H1 (cell line): ENCODE data around the gene PNMA3. TPM values are rescaled to one million over a fixed set of nuclear protein-coding genes. Genes with fewer than 3 reads are reported as not detected.

Experiments
- CTCF ChIA-PET: fragments of 300-600 bp; sonication (Branson Sonifier 250); formaldehyde crosslinking; loops from one replicate; lab custom pipeline; 2021; ENCODE audit not compliant: partially characterized antibody; lab: Charles Lee
- POLR2A ChIA-PET: fragments of 300-600 bp; sonication (Branson Sonifier 250); formaldehyde crosslinking; loops from one replicate; lab custom pipeline; 2021; ENCODE audit warnings: inconsistent platforms; ENCODE audit not compliant: partially characterized antibody; lab: Charles Lee
- DNase-seq, 2 experiments: peaks; one replicate each; pipeline versions ENCODE4 v3.0.0 to v3.0.0-alpha.2; 2010 to 2022; ENCODE audit warnings: low spot score in 2 of 2, low read depth in 1 of 2, mixed read lengths in 1 of 2
- FAIRE-seq: peaks from 2 replicates; lab custom pipeline; 2011; peaks lifted over from hg19 to GRCh38; lab: Jason Lieb, UNC
- H2AFZ ChIP-seq: 2 replicates; pipeline ENCODE4 v1.8.1; 2012; ENCODE audit warnings: low read length, inconsistent platforms
- H2AK5ac ChIP-seq: 2 replicates; pipeline ENCODE4 v1.6.1; 2013; ENCODE audit warnings: low read depth, low read length
- H2BK120ac ChIP-seq: replicated peaks from 2 replicates; pipeline ENCODE3; 2013; ENCODE audit warnings: low read depth, low read length, inconsistent platforms
- H2BK12ac ChIP-seq: 2 replicates; pipeline ENCODE4 v1.6.1; 2013; ENCODE audit warnings: low read depth, low read length
- H2BK15ac ChIP-seq: 2 replicates; pipeline ENCODE4 v1.6.1; 2013; ENCODE audit warnings: low read length
- H2BK20ac ChIP-seq: 2 replicates; pipeline ENCODE4 v1.6.1; 2013; ENCODE audit warnings: low read length
- H2BK5ac ChIP-seq: 2 replicates; pipeline ENCODE4 v1.6.1; 2013; ENCODE audit warnings: low read depth, low read length
- H3K14ac ChIP-seq: 2 replicates; pipeline ENCODE4 v1.6.1; 2013; ENCODE audit warnings: inconsistent platforms; ENCODE audit not compliant: insufficient read length
- H3K18ac ChIP-seq: 2 replicates; pipeline ENCODE4 v1.6.1; 2013; ENCODE audit warnings: low read length; ENCODE audit errors: extremely low read depth
- H3K23ac ChIP-seq: 2 replicates; pipeline ENCODE4 v1.6.1; 2013; ENCODE audit warnings: inconsistent platforms; ENCODE audit not compliant: insufficient read length
- H3K23me2 ChIP-seq: 2 replicates; pipeline ENCODE4 v1.6.1; 2013; ENCODE audit warnings: low read depth, low read length
- H3K27ac ChIP-seq: 2 replicates; pipeline ENCODE4 v1.6.1; 2011; ENCODE audit warnings: low read depth, low read length, inconsistent platforms
- H3K27me3 ChIP-seq, 4 experiments: replicated peaks in 1 of 4; 1 replicate in 1 of 4; 2 replicates in 3 of 4; pipeline versions ENCODE4 v1.6.1 to v1.8.1; 2011 to 2013; ENCODE audit warnings: low read length in 3 of 4, mild to moderate bottlenecking in 3 of 4, inconsistent platforms in 2 of 4, mixed read lengths in 2 of 4, moderate library complexity in 1 of 4; ENCODE audit not compliant: control insufficient read depth in 3 of 4, insufficient read depth in 3 of 4; ENCODE audit errors: extremely low read depth in 1 of 4
- H3K36me3 ChIP-seq, 4 experiments: 2 replicates each; pipeline versions ENCODE4 v1.6.1 to v1.8.1; 2011 to 2013; ENCODE audit warnings: mild to moderate bottlenecking in 4 of 4, low read length in 3 of 4, moderate library complexity in 2 of 4, control low read depth in 1 of 4, inconsistent platforms in 1 of 4; ENCODE audit not compliant: insufficient read depth in 4 of 4, control insufficient read depth in 2 of 4
- H3K4ac ChIP-seq: replicated peaks from 2 replicates; pipeline ENCODE3; 2013; ENCODE audit warnings: low read length, low read depth, mixed read lengths, inconsistent platforms; ENCODE audit not compliant: insufficient read length
- H3K4me1 ChIP-seq, 4 experiments: replicated peaks in 1 of 4; 1 replicate in 1 of 4; 2 replicates in 3 of 4; pipeline versions ENCODE4 v1.6.1 to v1.8.1; 2011 to 2013; ENCODE audit warnings: low read length in 3 of 4, inconsistent platforms in 2 of 4, mixed read lengths in 1 of 4; ENCODE audit not compliant: insufficient read depth in 4 of 4, control insufficient read depth in 3 of 4
- H3K4me2 ChIP-seq, 2 experiments: 2 replicates each; pipeline versions ENCODE4 v1.6.1 to v1.8.1; 2011 to 2013; ENCODE audit warnings: low read depth in 2 of 2, low read length in 2 of 2, control low read depth in 1 of 2, inconsistent platforms in 1 of 2, mild to moderate bottlenecking in 1 of 2; ENCODE audit not compliant: insufficient read depth in 1 of 2
- H3K4me3 ChIP-seq, 4 experiments: fragments of 200-600, 300-600 bp in 1 of 4; sonication (generic), shearing (Covaris generic), sonication (Bioruptor Twin) in 1 of 4; 2 replicates each; pipeline versions ENCODE4 v1.5.1 to v1.8.1; 2011 to 2016; ENCODE audit warnings: low read length in 4 of 4, low read depth in 3 of 4, control low read depth in 2 of 4, inconsistent platforms in 2 of 4, mild to moderate bottlenecking in 2 of 4, mixed read lengths in 1 of 4, moderate library complexity in 1 of 4; ENCODE audit not compliant: insufficient read depth in 2 of 4; ENCODE audit errors: extremely low read depth in 1 of 4
- H3K56ac ChIP-seq: replicated peaks from 2 replicates; pipeline ENCODE3; 2013; ENCODE audit warnings: low read depth, mild to moderate bottlenecking, mixed read lengths, low read length, inconsistent platforms; ENCODE audit not compliant: insufficient read length
- H3K79me1 ChIP-seq: 2 replicates; pipeline ENCODE4 v1.6.1; 2013; ENCODE audit warnings: low read depth, low read length, control low read depth
- H3K79me2 ChIP-seq, 2 experiments: 2 replicates each; pipeline versions ENCODE4 v1.6.1 to v1.8.1; 2012 to 2013; ENCODE audit warnings: low read length in 2 of 2, mild to moderate bottlenecking in 2 of 2, inconsistent platforms in 1 of 2; ENCODE audit not compliant: insufficient read depth in 2 of 2, control insufficient read depth in 1 of 2
- H3K9ac ChIP-seq, 4 experiments: replicated peaks in 1 of 4; 1 replicate in 1 of 4; 2 replicates in 3 of 4; pipeline versions ENCODE4 v1.6.1 to v1.8.1; 2011 to 2013; ENCODE audit warnings: low read depth in 3 of 4, low read length in 3 of 4, control low read depth in 2 of 4, mild to moderate bottlenecking in 2 of 4, moderate library complexity in 2 of 4, inconsistent platforms in 1 of 4; ENCODE audit errors: extremely low read depth in 1 of 4
- H3K9me3 ChIP-seq, 2 experiments: 2 replicates each; pipeline versions ENCODE4 v1.6.1 to v1.8.1; 2012 to 2013; ENCODE audit warnings: mild to moderate bottlenecking in 2 of 2, moderate library complexity in 2 of 2, control low read depth in 1 of 2, inconsistent platforms in 1 of 2, low read depth in 1 of 2, low read length in 1 of 2, mixed read lengths in 1 of 2; ENCODE audit not compliant: insufficient read depth in 2 of 2
- H4K20me1 ChIP-seq, 2 experiments: replicated peaks in 1 of 2; 2 replicates each; pipeline versions ENCODE3 to v1.8.1; 2011 to 2013; ENCODE audit warnings: inconsistent platforms in 2 of 2, low read length in 2 of 2, mild to moderate bottlenecking in 1 of 2; ENCODE audit not compliant: insufficient read depth in 2 of 2, control insufficient read depth in 1 of 2
- H4K5ac ChIP-seq: 2 replicates; pipeline ENCODE4 v1.6.1; 2013; ENCODE audit warnings: low read length, low read depth, mixed read lengths, inconsistent platforms; ENCODE audit not compliant: insufficient read length
- H4K8ac ChIP-seq: 2 replicates; pipeline ENCODE4 v1.8.0; 2013; ENCODE audit warnings: mild to moderate bottlenecking, moderate library complexity, low read length, inconsistent platforms; ENCODE audit not compliant: insufficient read depth; ENCODE audit errors: extremely low read depth
- H4K91ac ChIP-seq: replicated peaks from 2 replicates; pipeline ENCODE3; 2013; ENCODE audit warnings: low read length, mixed read lengths, inconsistent platforms; ENCODE audit not compliant: insufficient read length
- BCL11A ChIP-seq, 2 experiments: IDR thresholded peaks; one replicate each; pipeline ENCODE4 v1.6.1; 2011; ENCODE audit warnings: low read depth in 2 of 2, low read length in 2 of 2, mild to moderate bottlenecking in 2 of 2
- BRCA1 ChIP-seq: IDR thresholded peaks from 2 replicates; pipeline ENCODE4 v1.6.1; 2012; ENCODE audit warnings: low read depth, low read length, improper control_type of control experiment
- POLR2AphosphoS5 ChIP-seq: IDR thresholded peaks from 2 replicates; pipeline ENCODE4 v1.6.1; 2011; ENCODE audit warnings: low read depth, low read length
- RNF2 ChIP-seq: fragments of 200-900, 300-1000 bp; sonication (generic); IDR thresholded peaks from 2 replicates; pipeline ENCODE4 v1.7.1; 2016; ENCODE audit warnings: borderline replicate concordance, low read depth, mild to moderate bottlenecking, antibody characterized with exemption, low read length; ENCODE audit not compliant: poor library complexity, severe bottlenecking; ENCODE audit errors: missing control alignments
- SRF ChIP-seq: IDR thresholded peaks from 2 replicates; pipeline ENCODE4 v1.6.1; 2011; ENCODE audit warnings: mild to moderate bottlenecking, low read depth, low read length, moderate library complexity
- polyA plus RNA-seq, 7 experiments: library from polyadenylated mRNA; depleted of rRNA in 3 of 7; stranded (reverse) in 5 of 7; unstranded in 2 of 7; fragments of >200 nt in 5 of 7; fragments of 200-250 nt in 2 of 7; gene quantifications; 1 replicate in 5 of 7; 2 replicates in 1 of 7; 4 replicates in 1 of 7; pipeline versions ENCODE4 v1.2.1 to v1.2.3, GENCODE V29; 2011 to 2013; ENCODE audit warnings: missing spikeins in 2 of 7, mixed read lengths in 2 of 7
- total RNA-seq: library from RNA; stranded (reverse); fragmentation: NEBNext Ultra II Directional; extraction: Animal tissue kit (Norgen Biotek cat#: 25700); gene quantifications from 2 replicates; pipeline ENCODE4 v1.2.1, GENCODE V29; 2021

The PNMA3 gene
- total and polyA plus RNA-seq, 2 of the 8 experiments (the other 6 are each of a cell fraction or from before 2014, with no cell fraction given), result 3.3 to 6.9 TPM

DNA sequence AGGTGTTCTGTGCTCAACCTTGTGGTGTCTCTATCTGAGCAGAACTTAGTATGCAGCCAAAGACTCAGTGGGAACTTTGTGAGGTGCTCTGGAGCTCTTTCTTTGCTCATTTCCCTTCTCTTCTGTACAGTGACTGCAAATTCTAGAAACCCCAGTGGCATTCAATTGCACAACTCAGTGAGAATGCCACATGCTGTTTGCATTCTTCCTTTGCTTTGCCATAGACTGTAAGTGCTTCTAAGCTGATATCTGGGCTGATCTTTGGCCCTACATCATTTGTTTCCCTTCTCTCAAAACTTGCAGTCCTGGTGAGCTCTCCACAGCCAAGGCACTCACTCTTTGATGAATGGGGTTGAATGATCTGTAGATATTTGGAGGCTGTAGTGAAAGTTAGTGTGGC is 7.0 kb downstream of the PNMA3 start:
- Histone ChIP-seq H3K27ac (no peak overlapping the region), H3K14ac (no peak overlapping the region), H3K9ac (no peak overlapping the region), H2BK15ac (no peak overlapping the region), H2BK120ac (no peak overlapping the region), H3K56ac (no peak overlapping the region), H2AK5ac (no peak overlapping the region), H4K5ac (no peak overlapping the region), H4K8ac (no peak overlapping the region), H3K4me3 (no peak overlapping the region), H4K20me1 (peaks cover 0 to 1% of the 10 kb centered on the region in 2 experiments), H3K4me1 (peaks cover 0 to 3% (median 1%) of the 10 kb centered on the region in 4 experiments; a peak in 2 of 7 replicates), H4K91ac (no peak overlapping the region), H3K18ac (no peak overlapping the region), H3K9me3 (no peaks in the 10 kb centered on the region), H2BK12ac (no peak overlapping the region), H3K79me1 (no peaks in the 10 kb centered on the region), H2AFZ (no peak overlapping the region), H3K4me2 (no peak overlapping the region), H3K79me2 (no peaks in the 10 kb centered on the region), H3K36me3 (no peaks in the 10 kb centered on the region), H2BK20ac (no peak overlapping the region), H2BK5ac (no peak overlapping the region), H3K23ac (no peak overlapping the region), H3K27me3 (no peaks in the 10 kb centered on the region), H3K4ac (no peak overlapping the region), H3K23me2 (no peaks in the 10 kb centered on the region)
- FAIRE-seq (no peak), DNase-seq (no peak)
- CTCF ChIA-PET, result interaction anchor here (1.4 kb wide), 1 partner anchor 24 kb away, joined by 4 read pairs; no protein-coding TSS in a partner anchor
- POLR2A ChIA-PET, result interaction anchor here (1.0 kb wide), 1 partner anchor 19 kb away, joined by 3 read pairs; no protein-coding TSS in a partner anchor
- TF ChIP-seq BCL11A (IDR thresholded peaks at IDR 0.05; ENCODE audit: low read depth in 2 of 2, low read length in 2 of 2), result no peak
- no peak for TF ChIP-seq SRF
- TF ChIP-seq BRCA1, result no peak
- no peak for TF ChIP-seq POLR2AphosphoS5
- no peak for TF ChIP-seq RNF2
